Occipital lobe (tissue), 2 donors: ENCODE measurements around the gene EHMT2. TPM values are rescaled to one million over a fixed set of nuclear protein-coding genes. Genes with fewer than 3 reads are reported as not detected.
"Not testable (repeated sequence)": the region's sequence is repeated elsewhere in the genome, so short reads cannot be mapped to it uniquely, and the experiment has no call there.

Source experiments
- DNase-seq: peaks from one replicate; lab custom pipeline; 2025; lab: John Stamatoyannopoulos, UW
- total RNA-seq: library from RNA; depleted of rRNA; stranded (reverse); fragments of >200 nt; gene quantifications from one replicate; pipeline ENCODE4 v1.2.3, GENCODE V29; 2014

The EHMT2 gene
- total RNA-seq, 1 donor from 2014 or later, result 83.9 TPM

- no peak for DNase-seq
These were observed 17.9 kb upstream of the EHMT2 start for GRCh38 chr6:31915351-31915750.

- no peak for DNase-seq
These were observed 14.5 kb upstream of the EHMT2 start for GRCh38 chr6:31911826-31912585.

- not testable (repeated sequence) for DNase-seq
These were observed 11.8 kb upstream of the EHMT2 start for GRCh38 chr6:31909298-31909697.

GRCh38 chr6:31908791-31909190, 11.3 kb upstream of the EHMT2 start:
- DNase-seq, result no peak

GRCh38 chr6:31908255-31908654, 10.8 kb upstream of the EHMT2 start:
- not testable (repeated sequence) for DNase-seq

- DNase-seq, result no peak
These were observed 9.8 kb upstream of the EHMT2 start for GRCh38 chr6:31907158-31907813.

GRCh38 chr6:31906727-31907126, 9.2 kb upstream of the EHMT2 start:
- DNase-seq, result not testable (repeated sequence)

- DNase-seq, result no peak
These were observed 8.6 kb upstream of the EHMT2 start for GRCh38 chr6:31906122-31906521.

- DNase-seq, result no peak
These were observed 7.5 kb upstream of the EHMT2 start for GRCh38 chr6:31905041-31905440.

GRCh38 chr6:31903957-31904356, 6.5 kb upstream of the EHMT2 start:
- no peak for DNase-seq

GRCh38 chr6:31901953-31902643, 4.6 kb upstream of the EHMT2 start, which contains the start of gene ZBTB12:
TSS of gene ZBTB12 (minus strand) at chr6:31902086. CDS start at chr6:31901305, 781 bp downstream.
- DNase-seq, result peak; percentile 92

- peak; percentile 60 for DNase-seq
These were observed 4.0 kb upstream of the EHMT2 start for GRCh38 chr6:31901415-31901952.

- no peak for DNase-seq
These were observed 3.5 kb upstream of the EHMT2 start for GRCh38 chr6:31900917-31901414.

GRCh38 chr6:31899882-31900722, 2.6 kb upstream of the EHMT2 start:
- no peak for DNase-seq

GRCh38 chr6:31899215-31899614, 1.7 kb upstream of the EHMT2 start:
- no peak for DNase-seq

- no peak for DNase-seq
These were observed 999 bp upstream of the EHMT2 start for GRCh38 chr6:31898383-31899011.

- no peak for DNase-seq
These were observed 464 bp downstream of the EHMT2 start for GRCh38 chr6:31896856-31897611.

GRCh38 chr6:31896493-31896855, 1.0 kb downstream of the EHMT2 start:
- DNase-seq, result no peak

- no peak for DNase-seq
These were observed 4.7 kb downstream of the EHMT2 start for GRCh38 chr6:31892821-31893220.
